K562 (cell line): ENCODE results near the gene NTM.

Experiments
- BDP1 ChIP-seq: IDR thresholded peaks from 3 replicates; pipeline ENCODE4 v1.6.1; 2011; ENCODE audit not compliant: insufficient read length, insufficient read depth
- CEBPG ChIP-seq, 3 experiments: fragments of 200-800 bp in 1 of 3; sonication (Bioruptor generic) in 1 of 3; sonication (generic) in 1 of 3; formaldehyde crosslinking in 1 of 3; IDR thresholded peaks in 2 of 3; conservative IDR thresholded peaks in 1 of 3; 2 replicates each; pipeline versions ENCODE4 v1.6.1 to v1.8.0; 2016 to 2022; ENCODE audit warnings: missing compliant biosample characterization in 2 of 3, missing genetic modification characterization in 2 of 3, mild to moderate bottlenecking in 1 of 3, missing genetic modification reagents in 1 of 3
- CREB1 ChIP-seq, 2 experiments: sonication (generic) in 1 of 2; formaldehyde crosslinking in 1 of 2; IDR thresholded peaks; 2 replicates each; pipeline versions ENCODE4 v1.6.1 to v1.8.0; 2012 to 2022; ENCODE audit warnings: inconsistent platforms in 1 of 2, mild to moderate bottlenecking in 1 of 2, missing genetic modification reagents in 1 of 2, moderate library complexity in 1 of 2
- CTCF ChIP-seq, 3 experiments: IDR thresholded peaks in 2 of 3; conservative IDR thresholded peaks in 1 of 3; 2 replicates each; pipeline ENCODE4 v1.5.1; 2011 to 2012; ENCODE audit warnings: low read length in 3 of 3, mild to moderate bottlenecking in 3 of 3, control low read depth in 2 of 3, improper control_type of control experiment in 1 of 3, inconsistent platforms in 1 of 3, low read depth in 1 of 3, mixed read lengths in 1 of 3, moderate library complexity in 1 of 3; ENCODE audit not compliant: insufficient read depth in 2 of 3
- ETV6 ChIP-seq, 3 experiments: fragments of 150-350 bp in 1 of 3; sonication (generic) in 1 of 3; formaldehyde crosslinking in 1 of 3; IDR thresholded peaks; 2 replicates each; pipeline versions ENCODE4 v1.6.1 to v1.8.0; 2014 to 2022; ENCODE audit warnings: borderline replicate concordance in 2 of 3, low read depth in 2 of 3, antibody characterized with exemption in 1 of 3, low read length in 1 of 3, mild to moderate bottlenecking in 1 of 3, missing genetic modification reagents in 1 of 3
- MTA1 ChIP-seq: fragments of 450-650 bp; IDR thresholded peaks from 2 replicates; pipeline ENCODE4 v1.6.1; 2017; ENCODE audit warnings: borderline replicate concordance
- SIN3A ChIP-seq, 2 experiments: fragments of 150-350 bp in 1 of 2; IDR thresholded peaks; 2 replicates each; pipeline ENCODE4 v1.6.1; 2011 to 2016; ENCODE audit warnings: borderline replicate concordance in 2 of 2, low read depth in 2 of 2, low read length in 2 of 2, mild to moderate bottlenecking in 2 of 2, moderate library complexity in 2 of 2; ENCODE audit not compliant: control insufficient read depth in 1 of 2
- ZNF398 ChIP-seq: fragments of 250-450 bp; sonication (Bioruptor Pico); IDR thresholded peaks from 2 replicates; pipeline ENCODE4 v1.8.0; 2021; ENCODE audit warnings: moderate library complexity, mild to moderate bottlenecking, inconsistent platforms
- ZNF445 ChIP-seq: fragments of 250-450 bp; sonication (Bioruptor Pico); IDR thresholded peaks from 2 replicates; pipeline ENCODE4 v1.4.0; 2020; ENCODE audit warnings: low read depth, mild to moderate bottlenecking, moderate library complexity
- TF ChIP-seq, protein P1 (sequence below): fragments of 450-650 bp; IDR thresholded peaks from 2 replicates; pipeline ENCODE4 v1.6.1; 2014; ENCODE audit warnings: low read depth, mild to moderate bottlenecking, moderate library complexity, borderline replicate concordance
- TF ChIP-seq, protein P2 (sequence below): fragments of 450-650 bp; IDR thresholded peaks from 2 replicates; pipeline ENCODE4 v1.6.1; 2016; ENCODE audit warnings: borderline replicate concordance

DNA sequence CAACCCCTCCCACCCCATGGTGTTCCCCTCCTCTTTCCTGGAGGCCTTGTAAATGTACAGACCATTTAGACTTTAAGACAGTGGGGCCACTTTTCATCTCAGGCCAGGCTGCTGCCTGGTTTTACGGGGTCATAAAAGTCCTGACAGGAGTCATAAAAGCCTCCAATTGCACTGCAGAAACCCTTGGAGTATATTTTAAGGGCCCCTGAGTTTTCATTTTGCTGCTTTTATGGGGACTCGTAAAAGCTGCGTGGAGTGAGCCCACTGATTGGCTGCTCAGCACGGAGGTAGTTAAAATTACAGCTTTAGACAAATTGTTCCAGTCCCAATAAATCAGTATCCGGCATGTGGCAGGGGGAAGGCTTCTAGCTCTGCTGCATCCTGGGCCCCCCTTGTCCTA, 627.6 kb downstream of the NTM start:
- no peak for TF ChIP-seq BDP1
- TF ChIP-seq CTCF (IDR thresholded peaks at IDR 0.05 in 2 of 3, conservative IDR thresholded peaks at IDR 0.05 in 1 of 3; ENCODE audit: insufficient read depth in 2 of 3, low read depth in 1 of 3, low read length in 3 of 3): no peak
- TF ChIP-seq ZNF398 (CRISPR knock-in tag): no peak
- TF ChIP-seq, protein P1, sequence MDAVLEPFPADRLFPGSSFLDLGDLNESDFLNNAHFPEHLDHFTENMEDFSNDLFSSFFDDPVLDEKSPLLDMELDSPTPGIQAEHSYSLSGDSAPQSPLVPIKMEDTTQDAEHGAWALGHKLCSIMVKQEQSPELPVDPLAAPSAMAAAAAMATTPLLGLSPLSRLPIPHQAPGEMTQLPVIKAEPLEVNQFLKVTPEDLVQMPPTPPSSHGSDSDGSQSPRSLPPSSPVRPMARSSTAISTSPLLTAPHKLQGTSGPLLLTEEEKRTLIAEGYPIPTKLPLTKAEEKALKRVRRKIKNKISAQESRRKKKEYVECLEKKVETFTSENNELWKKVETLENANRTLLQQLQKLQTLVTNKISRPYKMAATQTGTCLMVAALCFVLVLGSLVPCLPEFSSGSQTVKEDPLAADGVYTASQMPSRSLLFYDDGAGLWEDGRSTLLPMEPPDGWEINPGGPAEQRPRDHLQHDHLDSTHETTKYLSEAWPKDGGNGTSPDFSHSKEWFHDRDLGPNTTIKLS: no peak
- TF ChIP-seq CEBPG (CRISPR knock-in tag; IDR thresholded peaks at IDR 0.05): no peak
- no peak for TF ChIP-seq CEBPG (tag; conservative IDR thresholded peaks at IDR 0.05 in 1 of 2, IDR thresholded peaks at IDR 0.05 in 1 of 2)
- no peak for TF ChIP-seq ETV6 (IDR thresholded peaks at IDR 0.05; ENCODE audit: borderline replicate concordance in 1 of 2, low read depth in 2 of 2, low read length in 1 of 2)
- TF ChIP-seq ETV6 (CRISPR knock-in tag; IDR thresholded peaks at IDR 0.05; ENCODE audit: borderline replicate concordance): no peak
- no peak for TF ChIP-seq MTA1
- no peak for TF ChIP-seq CREB1 (IDR thresholded peaks at IDR 0.05)
- TF ChIP-seq CREB1 (CRISPR knock-in tag; IDR thresholded peaks at IDR 0.05): no peak
- TF ChIP-seq, protein P2, sequence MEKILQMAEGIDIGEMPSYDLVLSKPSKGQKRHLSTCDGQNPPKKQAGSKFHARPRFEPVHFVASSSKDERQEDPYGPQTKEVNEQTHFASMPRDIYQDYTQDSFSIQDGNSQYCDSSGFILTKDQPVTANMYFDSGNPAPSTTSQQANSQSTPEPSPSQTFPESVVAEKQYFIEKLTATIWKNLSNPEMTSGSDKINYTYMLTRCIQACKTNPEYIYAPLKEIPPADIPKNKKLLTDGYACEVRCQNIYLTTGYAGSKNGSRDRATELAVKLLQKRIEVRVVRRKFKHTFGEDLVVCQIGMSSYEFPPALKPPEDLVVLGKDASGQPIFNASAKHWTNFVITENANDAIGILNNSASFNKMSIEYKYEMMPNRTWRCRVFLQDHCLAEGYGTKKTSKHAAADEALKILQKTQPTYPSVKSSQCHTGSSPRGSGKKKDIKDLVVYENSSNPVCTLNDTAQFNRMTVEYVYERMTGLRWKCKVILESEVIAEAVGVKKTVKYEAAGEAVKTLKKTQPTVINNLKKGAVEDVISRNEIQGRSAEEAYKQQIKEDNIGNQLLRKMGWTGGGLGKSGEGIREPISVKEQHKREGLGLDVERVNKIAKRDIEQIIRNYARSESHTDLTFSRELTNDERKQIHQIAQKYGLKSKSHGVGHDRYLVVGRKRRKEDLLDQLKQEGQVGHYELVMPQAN: no peak
- no peak for TF ChIP-seq ZNF445 (CRISPR knock-in tag)
- no peak for TF ChIP-seq SIN3A (IDR thresholded peaks at IDR 0.05; ENCODE audit: borderline replicate concordance in 2 of 2, control insufficient read depth in 1 of 2, low read depth in 2 of 2, low read length in 2 of 2)
